A673 (cell line): Measurements from ENCODE around the gene KRTAP8-1. TPM values are rescaled to one million over a fixed set of nuclear protein-coding genes. Genes with fewer than 3 reads are reported as not detected.

Experiments used
- BruUV-seq: library from RNA; stranded (reverse); fragments of 400-500 nt; replicated peaks from 2 replicates; lab custom pipeline; 2021; lab: Mats Ljungman, UMichigan
- CTCF ChIA-PET: fragments of 300-600 bp; sonication (Branson Sonifier 250); formaldehyde crosslinking; loops from one replicate; lab custom pipeline; 2022; ENCODE audit warnings: antibody characterized with exemption; lab: Charles Lee
- POLR2A ChIA-PET: fragments of 300-600 bp; sonication (Branson Sonifier 250); formaldehyde crosslinking; loops from one replicate; lab custom pipeline; 2022; ENCODE audit warnings: antibody characterized with exemption; ENCODE audit not compliant: low non-redundant PET; lab: Charles Lee
- DNase-seq: peaks from one replicate; pipeline ENCODE4 v3.0.0-alpha.2; 2015; ENCODE audit warnings: low spot score
- H3K27ac ChIP-seq: fragments of 200-600 bp; sonication (generic); 2 replicates; pipeline ENCODE4 v1.5.1; 2016; ENCODE audit warnings: mixed run types, low read depth, mild to moderate bottlenecking, mixed read lengths, antibody characterized with exemption, low read length; ENCODE audit not compliant: poor library complexity, severe bottlenecking
- H3K27me3 ChIP-seq: fragments of 200-600 bp; sonication (generic); replicated peaks from 2 replicates; pipeline ENCODE4 v1.6.1; 2017; ENCODE audit warnings: mixed run types, low read depth, mild to moderate bottlenecking, mixed read lengths, antibody characterized with exemption, low read length; ENCODE audit not compliant: insufficient read depth, poor library complexity
- H3K36me3 ChIP-seq: fragments of 200-600 bp; sonication (generic); 2 replicates; pipeline ENCODE4 v1.6.1; 2016; ENCODE audit warnings: mixed run types, mild to moderate bottlenecking, mixed read lengths, antibody characterized with exemption, low read length; ENCODE audit not compliant: insufficient read depth, poor library complexity, severe bottlenecking
- H3K4me1 ChIP-seq: fragments of 200-600 bp; sonication (generic); 2 replicates; pipeline ENCODE4 v1.6.1; 2017; ENCODE audit warnings: mixed run types, mild to moderate bottlenecking, mixed read lengths, antibody characterized with exemption, low read length; ENCODE audit not compliant: insufficient read depth, poor library complexity, severe bottlenecking
- H3K4me3 ChIP-seq: fragments of 200-600 bp; sonication (generic); 2 replicates; pipeline ENCODE4 v1.5.1; 2016; ENCODE audit warnings: low read depth, mixed run types, mild to moderate bottlenecking, mixed read lengths, low read length; ENCODE audit not compliant: poor library complexity, severe bottlenecking
- H3K9me3 ChIP-seq: fragments of 200-600 bp; sonication (generic); 2 replicates; pipeline ENCODE4 v1.6.1; 2016; ENCODE audit warnings: mixed run types, low read depth, mild to moderate bottlenecking, mixed read lengths, antibody characterized with exemption, low read length; ENCODE audit not compliant: poor library complexity, severe bottlenecking
- CTCF ChIP-seq: fragments of 300-800, 200-600 bp; sonication (generic); conservative IDR thresholded peaks from 2 replicates; pipeline ENCODE4 v1.5.1; 2017; ENCODE audit warnings: low read depth, mild to moderate bottlenecking, antibody characterized with exemption, low read length, moderate library complexity, mixed read lengths
- EZH2 ChIP-seq: fragments of 200-600 bp; sonication (generic); IDR thresholded peaks from 2 replicates; pipeline ENCODE4 v1.6.1; 2017; ENCODE audit warnings: borderline replicate concordance, low read depth, mild to moderate bottlenecking, mixed read lengths, antibody characterized with exemption, low read length; ENCODE audit not compliant: poor library complexity, severe bottlenecking
- intact Hi-C: fragments of 100-400 bp; cut with micrococcal nuclease; formaldehyde crosslinking; loops from one replicate; pipeline ENCODE4 v1.10.0; 2022; ENCODE audit not compliant: unreplicated experiment
- total RNA-seq: library from RNA; stranded (reverse); gene quantifications from 2 replicates; pipeline ENCODE4 v1.2.3, GENCODE V29; 2021

KRTAP8-1 gene
- total RNA-seq, 1 experiment from 2014 or later = not detected

- peaks cover 24% of the 10 kb centered on the region for H3K27me3 ChIP-seq
- POLR2A ChIA-PET = no interaction called here
- no peak overlapping the region for H3K4me3 ChIP-seq
- no peak overlapping the region for H3K27ac ChIP-seq
- no peaks in the 10 kb centered on the region for H3K9me3 ChIP-seq
- BruUV-seq = no TSS peak
- CTCF ChIA-PET = no interaction called here
- H3K4me1 ChIP-seq = no peaks in the 10 kb centered on the region
- H3K36me3 ChIP-seq = no peaks in the 10 kb centered on the region
- DNase-seq = peak; percentile 30
- intact Hi-C loops = no loop called here
- TF ChIP-seq CTCF (peak; percentile 51), EZH2 (no peak)
Observed at GRCh38 chr21:30839304-30839703, 26.2 kb upstream of the KRTAP8-1 start.

- peaks cover 25% of the 10 kb centered on the region for H3K27me3 ChIP-seq
- intact Hi-C loops = no loop called here
- DNase-seq = no peak
- no peak overlapping the region for H3K4me3 ChIP-seq
- BruUV-seq = no TSS peak
- H3K4me1 ChIP-seq = no peaks in the 10 kb centered on the region
- H3K36me3 ChIP-seq = no peaks in the 10 kb centered on the region
- H3K27ac ChIP-seq = no peak overlapping the region
- no peak for TF ChIP-seq CTCF
- TF ChIP-seq EZH2 = no peak
- CTCF ChIA-PET = no interaction called here
- POLR2A ChIA-PET = no interaction called here
- no peaks in the 10 kb centered on the region for H3K9me3 ChIP-seq
Observed at GRCh38 chr21:30838536-30838935, 25.5 kb upstream of the KRTAP8-1 start.

- peak; percentile 46 for DNase-seq
- Histone ChIP-seq H3K36me3 (no peaks in the 10 kb centered on the region), H3K4me1 (no peaks in the 10 kb centered on the region), H3K9me3 (peaks cover 10% of the 10 kb centered on the region), H3K27ac (no peak overlapping the region), H3K27me3 (peaks cover 12% of the 10 kb centered on the region), H3K4me3 (no peak overlapping the region)
- ChIA-PET CTCF (no interaction called here), POLR2A (no interaction called here)
- BruUV-seq = no TSS peak
- intact Hi-C loops = loop anchor here (2.0 kb wide), 1 partner anchor 256 kb away; no protein-coding TSS in a partner anchor
- TF ChIP-seq EZH2 (no peak), CTCF (peak; percentile 61)
Observed at GRCh38 chr21:30831194-30831765, 18.2 kb upstream of the KRTAP8-1 start.
